SK-N-SH treated with all-trans-retinoic acid at 6 μM for 48 hours (cell line): Measurements from ENCODE around the gene FAM50A.
A peak's percentile ranks its signal among the peaks of the same experiment; 100 is the strongest.

Experiments used
- ATAC-seq: fragments of 200-7000 bp; cut with Tn5 transposase; 3 replicates; pipeline ENCODE4 v1.9.1; 2020; ENCODE audit warnings: mild to moderate bottlenecking, moderate library complexity
- BACH2 ChIP-seq: fragments of 250-450 bp; sonication (Bioruptor Pico); IDR thresholded peaks from 2 replicates; pipeline ENCODE4 v1.9.0; 2021; ENCODE audit warnings: mild to moderate bottlenecking, borderline replicate concordance
- CSDC2 ChIP-seq: fragments of 250-450 bp; sonication (Bioruptor Pico); IDR thresholded peaks from 2 replicates; pipeline ENCODE4 v1.5.0; 2020; ENCODE audit warnings: mild to moderate bottlenecking, moderate library complexity
- CSRNP3 ChIP-seq: fragments of 250-450 bp; sonication (Bioruptor Pico); IDR thresholded peaks from 2 replicates; pipeline ENCODE4 v1.5.1; 2021; ENCODE audit warnings: mild to moderate bottlenecking, moderate library complexity
- ESRRG ChIP-seq: fragments of 250-450 bp; sonication (Bioruptor Pico); IDR thresholded peaks from 2 replicates; pipeline ENCODE4 v1.6.1; 2021; ENCODE audit warnings: mild to moderate bottlenecking
- GLIS3 ChIP-seq: fragments of 250-450 bp; sonication (Bioruptor Pico); IDR thresholded peaks from 2 replicates; pipeline ENCODE4 v1.5.0; 2020; ENCODE audit warnings: mild to moderate bottlenecking, moderate library complexity
- ISL1 ChIP-seq: fragments of 250-450 bp; sonication (Bioruptor Pico); IDR thresholded peaks from 2 replicates; pipeline ENCODE4 v2.1.2; 2022; ENCODE audit warnings: mild to moderate bottlenecking, moderate library complexity
- OSR1 ChIP-seq: fragments of 250-450 bp; sonication (Bioruptor Pico); IDR thresholded peaks from 2 replicates; pipeline ENCODE4 v1.8.0; 2022; ENCODE audit warnings: moderate library complexity, mild to moderate bottlenecking, inconsistent platforms
- PATZ1 ChIP-seq: fragments of 250-450 bp; sonication (Bioruptor Pico); IDR thresholded peaks from 2 replicates; pipeline ENCODE4 v1.8.0; 2020; ENCODE audit warnings: mild to moderate bottlenecking, moderate library complexity, borderline replicate concordance
- POU6F1 ChIP-seq: fragments of 250-450 bp; sonication (Bioruptor Pico); IDR thresholded peaks from 2 replicates; pipeline ENCODE4 v1.8.0; 2021; ENCODE audit warnings: low read depth, mild to moderate bottlenecking, moderate library complexity, borderline replicate concordance
- PPARA ChIP-seq: fragments of 250-450 bp; sonication (Bioruptor Pico); IDR thresholded peaks from 2 replicates; pipeline ENCODE4 v1.5.0; 2020; ENCODE audit warnings: mild to moderate bottlenecking, borderline replicate concordance
- SNAI2 ChIP-seq: fragments of 250-450 bp; sonication (Bioruptor Pico); IDR thresholded peaks from 2 replicates; pipeline ENCODE4 v1.5.0; 2020; ENCODE audit warnings: mild to moderate bottlenecking, moderate library complexity
- TSHZ2 ChIP-seq: fragments of 250-450 bp; sonication (Bioruptor Pico); IDR thresholded peaks from 2 replicates; pipeline ENCODE4 v1.5.0; 2020; ENCODE audit warnings: mild to moderate bottlenecking, moderate library complexity
- ZC3H10 ChIP-seq: fragments of 250-450 bp; sonication (Bioruptor Pico); IDR thresholded peaks from 2 replicates; pipeline ENCODE4 v1.5.1; 2021; ENCODE audit warnings: mild to moderate bottlenecking, moderate library complexity
- ZFP3 ChIP-seq: fragments of 250-450 bp; sonication (Bioruptor Pico); IDR thresholded peaks from 2 replicates; pipeline ENCODE4 v1.5.0; 2020; ENCODE audit warnings: mild to moderate bottlenecking, moderate library complexity
- ZFP30 ChIP-seq: fragments of 450-650 bp; formaldehyde crosslinking; IDR thresholded peaks from 2 replicates; pipeline ENCODE4 v1.5.0; 2022; ENCODE audit warnings: mild to moderate bottlenecking, moderate library complexity
- ZNF70 ChIP-seq: fragments of 450-650 bp; formaldehyde crosslinking; IDR thresholded peaks from 2 replicates; pipeline ENCODE4 v1.5.0; 2020; ENCODE audit warnings: mild to moderate bottlenecking, moderate library complexity
- ZNF8 ChIP-seq: fragments of 450-650 bp; formaldehyde crosslinking; IDR thresholded peaks from 2 replicates; pipeline ENCODE4 v1.5.0; 2020; ENCODE audit warnings: mild to moderate bottlenecking, moderate library complexity

FAM50A gene

GRCh38 chrX:154419688-154420401 is 24.1 kb upstream of the FAM50A start (continued):
- no peak for TF ChIP-seq TSHZ2 (CRISPR knock-in tag)

GRCh38 chrX:154420402-154420756 is 23.6 kb upstream of the FAM50A start:
- TF ChIP-seq ZC3H10 (no peak), OSR1 (CRISPR knock-in tag) (no peak), ZFP3 (CRISPR knock-in tag) (no peak), ZFP30 (CRISPR knock-in tag) (no peak), SNAI2 (CRISPR knock-in tag) (no peak), CSDC2 (no peak), ESRRG (CRISPR knock-in tag) (no peak), PPARA (CRISPR knock-in tag) (no peak), CSRNP3 (no peak), ISL1 (no peak), TSHZ2 (CRISPR knock-in tag) (no peak), BACH2 (CRISPR knock-in tag) (no peak), GLIS3 (CRISPR knock-in tag) (no peak), ZNF70 (CRISPR knock-in tag) (no peak), ZNF8 (CRISPR knock-in tag) (no peak), PATZ1 (CRISPR knock-in tag) (no peak)
- peak; percentile 9 for ATAC-seq

- no peak for ATAC-seq
- TF ChIP-seq SNAI2 (CRISPR knock-in tag) (no peak), ISL1 (no peak), PPARA (CRISPR knock-in tag) (no peak), ESRRG (CRISPR knock-in tag) (no peak), POU6F1 (CRISPR knock-in tag) (no peak)
Observed at GRCh38 chrX:154426916-154427770, 16.8 kb upstream of the FAM50A start.
